Naive thymus-derived CD4-positive, alpha-beta T cell (primary cell): ENCODE results near the gene OSM. TPM values are rescaled to one million over a fixed set of nuclear protein-coding genes. Genes with fewer than 3 reads are reported as not detected.

Experiments
- ATAC-seq: fragments of 150-1000 bp; cut with Tn5 transposase; 2 replicates; pipeline ENCODE4 v1.10.0; 2021; ENCODE audit warnings: mild to moderate bottlenecking, moderate library complexity
- CTCF ChIA-PET: fragments of 350-600 bp; sonication (Branson Sonifier 250); formaldehyde crosslinking; loops from one replicate; lab custom pipeline; 2021; ENCODE audit warnings: antibody characterized with exemption; lab: Charles Lee
- POLR2A ChIA-PET: fragments of 350-600 bp; sonication (Branson Sonifier 250); formaldehyde crosslinking; loops from one replicate; lab custom pipeline; 2021; ENCODE audit warnings: antibody characterized with exemption, inconsistent platforms; lab: Charles Lee
- DNase-seq, 9 donors: peaks; one replicate each; pipeline versions ENCODE4 v3.0.0 to v3.0.0-alpha.2; 2020 to 2022; ENCODE audit warnings: mixed read lengths in 1 of 9
- H3K27ac ChIP-seq: one replicate; pipeline ENCODE4 v1.7.0; 2013; ENCODE audit warnings: mild to moderate bottlenecking, low read depth, low read length, moderate library complexity
- H3K27me3 ChIP-seq, 2 donors: one replicate each; pipeline ENCODE4 v1.7.0; 2013; ENCODE audit warnings: low read length in 2 of 2, mild to moderate bottlenecking in 2 of 2, moderate library complexity in 2 of 2; ENCODE audit not compliant: control insufficient read depth in 2 of 2, insufficient read depth in 2 of 2
- H3K36me3 ChIP-seq, 3 experiments: 1 replicate in 2 of 3; 2 replicates in 1 of 3; pipeline ENCODE4 v1.7.0; 2013; ENCODE audit warnings: low read length in 3 of 3, mild to moderate bottlenecking in 3 of 3, moderate library complexity in 1 of 3; ENCODE audit not compliant: insufficient read depth in 3 of 3, control insufficient read depth in 2 of 3
- H3K4me1 ChIP-seq, 2 donors: one replicate each; pipeline ENCODE4 v1.7.0; 2013; ENCODE audit warnings: low read length in 2 of 2, mild to moderate bottlenecking in 2 of 2, moderate library complexity in 1 of 2; ENCODE audit not compliant: control insufficient read depth in 2 of 2, insufficient read depth in 2 of 2
- H3K4me3 ChIP-seq: 2 replicates; pipeline ENCODE4 v1.7.0; 2013; ENCODE audit warnings: mild to moderate bottlenecking, low read length
- H3K9me3 ChIP-seq, 3 experiments: 1 replicate in 2 of 3; 2 replicates in 1 of 3; pipeline ENCODE4 v1.7.0; 2013; ENCODE audit warnings: low read length in 3 of 3; ENCODE audit not compliant: control insufficient read depth in 2 of 3
- H3K27ac Mint-ChIP-seq, 9 donors: one replicate each; pipeline ENCODE4 v1.8.0; 2020 to 2022; ENCODE audit warnings: mixed read lengths in 9 of 9, mild to moderate bottlenecking in 8 of 9, moderate library complexity in 5 of 9, inconsistent platforms in 2 of 9
- H3K27me3 Mint-ChIP-seq, 5 donors: one replicate each; pipeline ENCODE4 v1.8.0; 2021 to 2022; ENCODE audit warnings: mixed read lengths in 5 of 5, mild to moderate bottlenecking in 1 of 5
- H3K36me3 Mint-ChIP-seq, 5 donors: one replicate each; pipeline ENCODE4 v1.8.0; 2020 to 2022; ENCODE audit warnings: mixed read lengths in 5 of 5, mild to moderate bottlenecking in 3 of 5, inconsistent platforms in 1 of 5
- H3K4me1 Mint-ChIP-seq, 7 donors: one replicate each; pipeline ENCODE4 v1.8.0; 2020 to 2022; ENCODE audit warnings: mixed read lengths in 7 of 7, mild to moderate bottlenecking in 3 of 7, inconsistent platforms in 1 of 7
- H3K4me3 Mint-ChIP-seq, 10 donors: one replicate each; pipeline ENCODE4 v1.8.0; 2020 to 2022; ENCODE audit warnings: mild to moderate bottlenecking in 10 of 10, mixed read lengths in 10 of 10, moderate library complexity in 6 of 10, inconsistent platforms in 2 of 10
- H3K9me3 Mint-ChIP-seq, 11 donors: one replicate each; pipeline ENCODE4 v1.8.0; 2020 to 2022; ENCODE audit warnings: mixed read lengths in 11 of 11, mild to moderate bottlenecking in 4 of 11, inconsistent platforms in 1 of 11, moderate library complexity in 1 of 11
- intact Hi-C, 2 donors: fragments of 100-400 bp; cut with micrococcal nuclease; formaldehyde crosslinking; loops; one replicate each; pipeline ENCODE4 v1.15.1; 2023
- polyA plus RNA-seq, 2 donors: library from polyadenylated mRNA; unstranded; fragments of 300-500 nt; fragmentation: Illumina TruSeq; gene quantifications; one replicate each; pipeline ENCODE4 v1.2.3, GENCODE V29; 2021
- total RNA-seq, 6 experiments: library from RNA in 5 of 6; stranded (reverse) in 5 of 6; gene quantifications; 1 replicate in 5 of 6; 2 replicates in 1 of 6; pipeline ENCODE4 v1.2.3 and lab custom pipeline; 2021 to 2026

The OSM gene
- total RNA-seq: 100 to 1,000 TPM in 1 of 5 experiments, 10 to 100 TPM in 2, 1 to 10 TPM in 1, under 1 TPM in 1; 0.49 to 158 (median 46.0) TPM
- 1 to 10 TPM; 2.0 to 6.3 TPM for polyA plus RNA-seq
- 27.3 reads per million, percentile 57 among the genes with 10 or more reads in this experiment for total RNA-seq (lab: John Stamatoyannopoulos, UW)

GRCh38 chr22:30266445-30267381 is at the start of gene OSM:
Gene OSM (minus strand): TSS chr22:30266851. CDS start chr22:30266799, 52 bp downstream.
- Histone ChIP-seq H3K27ac (peak within 1 kb of the TSS; percentile 94), H3K36me3 (peaks cover 0 to 8% (median 0%) of the 10 kb centered on the region in 3 experiments), H3K9me3 (no peaks in the 10 kb centered on the region), H3K27me3 (no peaks in the 10 kb centered on the region), H3K4me1 (peaks cover 28 to 38% of the 10 kb centered on the region in 2 donors), H3K4me3 (peak within 1 kb of the TSS; percentile 99)
- H3K9me3 Mint-ChIP-seq: no peaks in the 10 kb centered on the region
- peaks cover 0 to 64% (median 0%) of the 10 kb centered on the region in 5 donors for H3K36me3 Mint-ChIP-seq
- ChIA-PET CTCF (interaction anchor here (1.0 to 5.5 kb wide), 3 partner anchors 20 to 157 kb away, joined by 5 to 85 read pairs (median 5); partner anchors contain the start of gene CASTOR1), POLR2A (interaction anchor here (1.0 to 3.0 kb wide), 4 partner anchors 9 to 22 kb away, joined by 3 to 18 read pairs (median 7); partner anchors contain the start of gene CASTOR1)
- no peaks in the 10 kb centered on the region for H3K27me3 Mint-ChIP-seq
- peak within 1 kb of the TSS; percentile 88 to 98 (median 96) for H3K4me3 Mint-ChIP-seq
- H3K4me1 Mint-ChIP-seq: peaks cover 22 to 65% (median 49%) of the 10 kb centered on the region in 7 donors
- ATAC-seq (peak; percentile 37), DNase-seq (peak; percentile 42 to 72 (median 57))
- H3K27ac Mint-ChIP-seq: peak within 1 kb of the TSS; percentile 93 to 100 (median 99)
- intact Hi-C loops: loop anchor here (1.0 to 5.0 kb wide), 11 partner anchors 20 to 664 kb away; partner anchors contain the start of genes SF3A1 (in 2 of the 2), CASTOR1 (in 1 of the 2), LIF (in 1 of the 2) and NF2 (in 1 of the 2)

GRCh38 chr22:30315962-30316576 is 49.4 kb upstream of the OSM start:
- ChIA-PET CTCF (interaction anchor here (12.2 kb wide), 1 partner anchor 26 kb away, joined by 74 read pairs; the partner anchor contains the start of gene CASTOR1), POLR2A (interaction anchor here (0.6 to 48.9 kb wide), 3 partner anchors 4 to 34 kb away, joined by 5 to 1265 read pairs (median 1265); partner anchors contain the start of genes CASTOR1 and TBC1D10A)
- no peaks in the 10 kb centered on the region for H3K9me3 ChIP-seq
- H3K9me3 Mint-ChIP-seq: peaks cover 0 to 3% (median 0%) of the 10 kb centered on the region in 11 donors
- H3K4me3 Mint-ChIP-seq: peak overlapping the region; percentile 18 to 87 (median 62)
- ATAC-seq (no peak), DNase-seq (no peak)
- H3K4me3 ChIP-seq: no peak overlapping the region
- H3K36me3 ChIP-seq: peaks cover 0 to 26% (median 4%) of the 10 kb centered on the region in 3 experiments
- intact Hi-C loops: no loop called here
- peaks cover 64 to 99% of the 10 kb centered on the region in 2 donors for H3K4me1 ChIP-seq
- H3K27ac Mint-ChIP-seq: peak overlapping the region; percentile 69 to 98 (median 90)
- no peaks in the 10 kb centered on the region for H3K27me3 ChIP-seq
- peak overlapping the region; percentile 64 for H3K27ac ChIP-seq
- peaks cover 92 to 100% (median 95%) of the 10 kb centered on the region in 7 donors for H3K4me1 Mint-ChIP-seq
- H3K36me3 Mint-ChIP-seq: peaks cover 6 to 57% (median 23%) of the 10 kb centered on the region in 5 donors
- H3K27me3 Mint-ChIP-seq: no peaks in the 10 kb centered on the region

GRCh38 chr22:30314915-30315314 is 48.3 kb upstream of the OSM start:
- Mint-ChIP-seq H3K27me3 (no peaks in the 10 kb centered on the region), H3K4me1 (peaks cover 90 to 100% (median 95%) of the 10 kb centered on the region in 7 donors), H3K4me3 (peak overlapping the region in 9 of 10 donors; percentile 14 to 87 (median 49)), H3K9me3 (peaks cover 0 to 3% (median 0%) of the 10 kb centered on the region in 11 donors), H3K36me3 (peaks cover 6 to 50% (median 17%) of the 10 kb centered on the region in 5 donors), H3K27ac (peak overlapping the region; percentile 64 to 98 (median 90))
- ATAC-seq (peak; percentile 64), DNase-seq (peak in 2 of 9 donors; percentile 40 to 56)
- peaks cover 73 to 99% of the 10 kb centered on the region in 2 donors for H3K4me1 ChIP-seq
- no peaks in the 10 kb centered on the region for H3K9me3 ChIP-seq
- POLR2A ChIA-PET: interaction anchor here (32.8 to 48.9 kb wide), 2 partner anchors 5 to 14 kb away, joined by 1265 read pairs; partner anchors contain the start of genes CASTOR1 and TBC1D10A
- intact Hi-C loops: loop anchor here in 1 of 2 donors (1.0 kb wide), 1 partner anchor 9 kb away; no protein-coding TSS in a partner anchor
- no peaks in the 10 kb centered on the region for H3K27me3 ChIP-seq
- H3K36me3 ChIP-seq: peaks cover 0 to 15% (median 0%) of the 10 kb centered on the region in 3 experiments
- H3K27ac ChIP-seq: peak overlapping the region; percentile 64
- H3K4me3 ChIP-seq: no peak overlapping the region
- CTCF ChIA-PET: interaction anchor here (1.2 to 12.2 kb wide), 2 partner anchors 9 to 25 kb away, joined by 3 to 74 read pairs; partner anchors contain the start of gene CASTOR1

GRCh38 chr22:30313527-30314363 is 47.1 kb upstream of the OSM start:
- Mint-ChIP-seq H3K4me3 (peak overlapping the region; percentile 11 to 87 (median 64)), H3K27ac (peak overlapping the region; percentile 59 to 98 (median 93)), H3K9me3 (peaks cover 0 to 3% (median 0%) of the 10 kb centered on the region in 11 donors), H3K4me1 (peaks cover 88 to 100% (median 94%) of the 10 kb centered on the region in 7 donors), H3K36me3 (peaks cover 2 to 45% (median 15%) of the 10 kb centered on the region in 5 donors), H3K27me3 (no peaks in the 10 kb centered on the region)
- ATAC-seq (no peak), DNase-seq (no peak)
- no peaks in the 10 kb centered on the region for H3K9me3 ChIP-seq
- CTCF ChIA-PET: interaction anchor here (1.2 to 12.2 kb wide), 3 partner anchors 8 to 24 kb away, joined by 4 to 74 read pairs (median 5); partner anchors contain the start of genes CASTOR1 and TBC1D10A
- H3K27me3 ChIP-seq: no peaks in the 10 kb centered on the region
- H3K27ac ChIP-seq: peak overlapping the region; percentile 64
- H3K36me3 ChIP-seq: peaks cover 0 to 13% (median 0%) of the 10 kb centered on the region in 3 experiments
- H3K4me1 ChIP-seq: peaks cover 85 to 99% of the 10 kb centered on the region in 2 donors
- intact Hi-C loops: loop anchor here in 1 of 2 donors (1.0 kb wide), 1 partner anchor 7 kb away; no protein-coding TSS in a partner anchor
- POLR2A ChIA-PET: interaction anchor here (0.6 to 48.9 kb wide), 6 partner anchors 6 to 110 kb away, joined by 4 to 1265 read pairs (median 6); partner anchors contain the start of genes CASTOR1, CCDC157, SF3A1 and TBC1D10A
- peak overlapping the region; percentile 24 for H3K4me3 ChIP-seq

- Histone ChIP-seq H3K27me3 (no peaks in the 10 kb centered on the region), H3K27ac (peak overlapping the region; percentile 75), H3K4me3 (peak overlapping the region; percentile 1), H3K4me1 (peaks cover 96 to 99% of the 10 kb centered on the region in 2 donors), H3K36me3 (no peaks in the 10 kb centered on the region), H3K9me3 (no peaks in the 10 kb centered on the region)
- POLR2A ChIA-PET: interaction anchor here (2.8 to 48.9 kb wide), 3 partner anchors 8 to 44 kb away, joined by 9 to 1265 read pairs (median 1265); partner anchors contain the start of genes CASTOR1, CCDC157, SF3A1 and TBC1D10A
- peaks cover 0 to 3% (median 0%) of the 10 kb centered on the region in 11 donors for H3K9me3 Mint-ChIP-seq
- peak overlapping the region; percentile 69 to 99 (median 96) for H3K27ac Mint-ChIP-seq
- intact Hi-C loops: no loop called here
- peaks cover 0 to 47% (median 15%) of the 10 kb centered on the region in 5 donors for H3K36me3 Mint-ChIP-seq
- CTCF ChIA-PET: interaction anchor here (0.8 to 12.2 kb wide), 2 partner anchors 22 to 43 kb away, joined by 3 to 74 read pairs; partner anchors contain the start of gene CASTOR1
- DNase-seq: no peak
- H3K4me3 Mint-ChIP-seq: peak overlapping the region; percentile 16 to 87 (median 75)
- peaks cover 86 to 100% (median 93%) of the 10 kb centered on the region in 7 donors for H3K4me1 Mint-ChIP-seq
- no peaks in the 10 kb centered on the region for H3K27me3 Mint-ChIP-seq
- no peak for ATAC-seq
Measured at GRCh38 chr22:30312053-30312452, 45.4 kb upstream of the OSM start.
